ENCODE data around the gene RAB8A. TPM values are rescaled to one million over a fixed set of nuclear protein-coding genes. Genes with fewer than 3 reads are reported as not detected.

Gene RAB8A
- total RNA-seq, 1 donor from 2014 or later, result 39.2 TPM

GRCh38 chr19:16088351-16089009, 23.2 kb upstream of the RAB8A start:
- Mint-ChIP-seq H3K9me3 (no peaks in the 10 kb centered on the region), H3K4me3 (no peak overlapping the region), H3K27ac (no peak overlapping the region), H3K4me1 (no peaks in the 10 kb centered on the region), H3K27me3 (ENCODE audit: insufficient read depth, low read depth) (peaks cover 6% of the 10 kb centered on the region), H3K36me3 (peaks cover 46% of the 10 kb centered on the region)
- TF ChIP-seq EZH2 (IDR thresholded peaks at IDR 0.05) (no peak), EZH2phosphoT487 (IDR thresholded peaks at IDR 0.05) (no peak), CTCF (IDR thresholded peaks at IDR 0.05) (peak; percentile 16)
- H3K9ac ChIP-seq, result no peak overlapping the region
- peaks cover 5% of the 10 kb centered on the region for H3K36me3 ChIP-seq
- H3F3A ChIP-seq (ENCODE audit: low read depth), result no peaks in the 10 kb centered on the region
- peaks cover 26% of the 10 kb centered on the region for H3K79me2 ChIP-seq (ENCODE audit: low read depth)
- no peak for DNase-seq (ENCODE audit: low spot score)
- no peak overlapping the region for H3K4me3 ChIP-seq
- no peaks in the 10 kb centered on the region for H3K4me1 ChIP-seq
- no peaks in the 10 kb centered on the region for H3K9me3 ChIP-seq (ENCODE audit: low read depth)
- H4K20me1 ChIP-seq (ENCODE audit: low read depth), result peaks cover 41% of the 10 kb centered on the region
- H3K4me2 ChIP-seq, result no peak overlapping the region
- no peaks in the 10 kb centered on the region for H3K27me3 ChIP-seq
- no peak overlapping the region for H3K27ac ChIP-seq
- H2AFZ ChIP-seq (replicated peaks), result no peak overlapping the region

GRCh38 chr19:16089010-16089846, 22.5 kb upstream of the RAB8A start:
- Histone ChIP-seq H3K27me3 (no peaks in the 10 kb centered on the region), H3K9ac (no peak overlapping the region), H3K27ac (no peak overlapping the region), H3K4me3 (no peak overlapping the region), H3K79me2 (ENCODE audit: low read depth) (peaks cover 18% of the 10 kb centered on the region), H2AFZ (replicated peaks) (no peak overlapping the region), H3K4me2 (no peak overlapping the region), H3K36me3 (peaks cover 7% of the 10 kb centered on the region), H3F3A (ENCODE audit: low read depth) (no peaks in the 10 kb centered on the region), H4K20me1 (ENCODE audit: low read depth) (peaks cover 36% of the 10 kb centered on the region), H3K9me3 (ENCODE audit: low read depth) (no peaks in the 10 kb centered on the region), H3K4me1 (no peaks in the 10 kb centered on the region)
- TF ChIP-seq CTCF (IDR thresholded peaks at IDR 0.05) (no peak), EZH2phosphoT487 (IDR thresholded peaks at IDR 0.05) (no peak), EZH2 (IDR thresholded peaks at IDR 0.05) (no peak)
- H3K27ac Mint-ChIP-seq, result no peak overlapping the region
- H3K4me1 Mint-ChIP-seq, result no peaks in the 10 kb centered on the region
- peaks cover 8% of the 10 kb centered on the region for H3K27me3 Mint-ChIP-seq (ENCODE audit: insufficient read depth, low read depth)
- DNase-seq (ENCODE audit: low spot score), result no peak
- no peak overlapping the region for H3K4me3 Mint-ChIP-seq
- peaks cover 47% of the 10 kb centered on the region for H3K36me3 Mint-ChIP-seq
- H3K9me3 Mint-ChIP-seq, result no peaks in the 10 kb centered on the region

GRCh38 chr19:16091546-16092475, 19.9 kb upstream of the RAB8A start:
- Histone ChIP-seq H3K36me3 (peaks cover 10% of the 10 kb centered on the region), H3K4me3 (no peak overlapping the region), H3F3A (ENCODE audit: low read depth) (no peaks in the 10 kb centered on the region), H2AFZ (replicated peaks) (no peak overlapping the region), H3K9me3 (ENCODE audit: low read depth) (no peaks in the 10 kb centered on the region), H3K9ac (no peak overlapping the region), H4K20me1 (ENCODE audit: low read depth) (peaks cover 14% of the 10 kb centered on the region), H3K4me2 (no peak overlapping the region), H3K79me2 (ENCODE audit: low read depth) (no peaks in the 10 kb centered on the region), H3K27me3 (no peaks in the 10 kb centered on the region), H3K27ac (no peak overlapping the region), H3K4me1 (no peaks in the 10 kb centered on the region)
- H3K27me3 Mint-ChIP-seq (ENCODE audit: insufficient read depth, low read depth), result peaks cover 8% of the 10 kb centered on the region
- DNase-seq (ENCODE audit: low spot score), result no peak
- no peaks in the 10 kb centered on the region for H3K9me3 Mint-ChIP-seq
- no peak overlapping the region for H3K4me3 Mint-ChIP-seq
- H3K27ac Mint-ChIP-seq, result no peak overlapping the region
- peaks cover 46% of the 10 kb centered on the region for H3K36me3 Mint-ChIP-seq
- TF ChIP-seq CTCF (IDR thresholded peaks at IDR 0.05), result no peak
- TF ChIP-seq EZH2phosphoT487 (IDR thresholded peaks at IDR 0.05), result no peak
- TF ChIP-seq EZH2 (IDR thresholded peaks at IDR 0.05), result no peak
- H3K4me1 Mint-ChIP-seq, result no peaks in the 10 kb centered on the region
